ENCODE data around the gene ZNF618.

Gene ZNF618

DNA sequence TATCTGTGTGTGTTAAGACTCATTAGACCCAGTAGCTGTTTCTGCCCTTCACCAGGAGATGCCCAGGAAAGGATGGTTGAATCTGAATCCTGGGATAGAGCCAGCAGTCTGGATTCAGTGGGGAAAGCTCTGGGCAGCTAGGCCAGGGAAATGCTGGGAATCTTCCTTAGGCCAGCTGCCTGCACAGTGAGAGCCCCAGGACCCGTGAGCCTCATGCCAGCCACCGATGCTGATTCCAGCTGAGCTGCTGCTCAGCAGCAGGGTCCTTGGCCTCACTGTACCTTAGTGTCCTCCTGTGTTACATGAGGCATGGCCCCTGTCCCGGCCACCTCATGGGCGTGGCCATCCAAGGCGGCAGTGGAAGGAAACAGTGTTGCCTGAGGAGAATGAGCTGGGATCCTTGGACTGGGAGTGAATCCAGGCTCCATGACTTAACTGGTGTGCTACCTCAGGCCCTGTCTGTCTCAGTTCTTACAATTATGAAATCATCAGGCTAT is 114.9 kb downstream of the ZNF618 start:
- H3K4me2 ChIP-seq (ENCODE audit: low read depth, low read length, poor library complexity, severe bottlenecking) = no peak overlapping the region
- H3K9me2 ChIP-seq (replicated peaks; ENCODE audit: low read depth, low read length) = no peaks in the 10 kb centered on the region
- H3K4me1 ChIP-seq (ENCODE audit: insufficient read depth, low read length, poor library complexity, severe bottlenecking) = peaks cover 24% of the 10 kb centered on the region
- no peaks in the 10 kb centered on the region for H3K9me3 ChIP-seq (ENCODE audit: insufficient read depth, low read depth, low read length)
- peaks cover 30% of the 10 kb centered on the region; the same call in 1 of the 2 replicates for H3K36me3 ChIP-seq (ENCODE audit: insufficient read depth, low read length)
- no peaks in the 10 kb centered on the region for H3K27me3 ChIP-seq (ENCODE audit: insufficient read depth, low read length, poor library complexity, severe bottlenecking)
- no peak overlapping the region for H2AFZ ChIP-seq (ENCODE audit: low read length)
- H4K20me1 ChIP-seq (ENCODE audit: insufficient read depth, low read length, poor library complexity, severe bottlenecking) = no peaks in the 10 kb centered on the region
- no peak overlapping the region for H3K4me3 ChIP-seq (ENCODE audit: low read length, poor library complexity, severe bottlenecking)
- no peak for TF ChIP-seq EZH2phosphoT487 (IDR thresholded peaks at IDR 0.05; ENCODE audit: borderline replicate concordance)
- TF ChIP-seq, protein P1, sequence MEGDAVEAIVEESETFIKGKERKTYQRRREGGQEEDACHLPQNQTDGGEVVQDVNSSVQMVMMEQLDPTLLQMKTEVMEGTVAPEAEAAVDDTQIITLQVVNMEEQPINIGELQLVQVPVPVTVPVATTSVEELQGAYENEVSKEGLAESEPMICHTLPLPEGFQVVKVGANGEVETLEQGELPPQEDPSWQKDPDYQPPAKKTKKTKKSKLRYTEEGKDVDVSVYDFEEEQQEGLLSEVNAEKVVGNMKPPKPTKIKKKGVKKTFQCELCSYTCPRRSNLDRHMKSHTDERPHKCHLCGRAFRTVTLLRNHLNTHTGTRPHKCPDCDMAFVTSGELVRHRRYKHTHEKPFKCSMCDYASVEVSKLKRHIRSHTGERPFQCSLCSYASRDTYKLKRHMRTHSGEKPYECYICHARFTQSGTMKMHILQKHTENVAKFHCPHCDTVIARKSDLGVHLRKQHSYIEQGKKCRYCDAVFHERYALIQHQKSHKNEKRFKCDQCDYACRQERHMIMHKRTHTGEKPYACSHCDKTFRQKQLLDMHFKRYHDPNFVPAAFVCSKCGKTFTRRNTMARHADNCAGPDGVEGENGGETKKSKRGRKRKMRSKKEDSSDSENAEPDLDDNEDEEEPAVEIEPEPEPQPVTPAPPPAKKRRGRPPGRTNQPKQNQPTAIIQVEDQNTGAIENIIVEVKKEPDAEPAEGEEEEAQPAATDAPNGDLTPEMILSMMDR (conservative IDR thresholded peaks at IDR 0.05; ENCODE audit: low read length) = no peak
- H3F3A ChIP-seq (ENCODE audit: low read depth) = no peaks in the 10 kb centered on the region
- H3K9ac ChIP-seq (ENCODE audit: low read depth, low read length, poor library complexity, severe bottlenecking) = no peak overlapping the region
- H3K79me2 ChIP-seq (ENCODE audit: insufficient read depth, low read length) = no peaks in the 10 kb centered on the region

DNA sequence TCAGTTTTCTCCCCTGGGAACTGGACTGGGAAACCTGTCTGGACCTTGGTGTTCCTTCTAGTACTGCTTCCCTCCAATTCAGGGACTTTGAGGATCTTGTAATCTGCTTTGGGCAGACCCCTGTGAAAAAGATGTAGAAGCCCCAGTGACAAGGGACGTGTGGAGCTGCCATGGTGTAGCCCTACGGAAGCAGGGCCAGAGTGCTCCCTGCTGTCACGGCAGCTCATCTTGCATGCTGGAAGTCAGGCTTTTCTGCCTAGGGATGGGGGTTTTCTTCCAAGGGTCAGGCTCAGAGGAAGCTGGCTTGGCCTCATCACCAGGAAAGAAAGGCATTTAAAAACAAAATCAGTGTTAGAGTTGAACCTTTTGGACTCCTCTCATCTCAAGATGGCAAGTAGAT is 115.6 kb downstream of the ZNF618 start:
- Histone ChIP-seq H4K20me1 (ENCODE audit: insufficient read depth, low read length, poor library complexity, severe bottlenecking) (no peaks in the 10 kb centered on the region), H3F3A (ENCODE audit: low read depth) (no peaks in the 10 kb centered on the region), H2AFZ (ENCODE audit: low read length) (no peak overlapping the region), H3K36me3 (ENCODE audit: insufficient read depth, low read length) (peaks cover 25% of the 10 kb centered on the region; the same call in 1 of the 2 replicates), H3K4me2 (ENCODE audit: low read depth, low read length, poor library complexity, severe bottlenecking) (no peak overlapping the region), H3K79me2 (ENCODE audit: insufficient read depth, low read length) (no peaks in the 10 kb centered on the region), H3K4me3 (ENCODE audit: low read length, poor library complexity, severe bottlenecking) (no peak overlapping the region), H3K27me3 (ENCODE audit: insufficient read depth, low read length, poor library complexity, severe bottlenecking) (no peaks in the 10 kb centered on the region), H3K4me1 (ENCODE audit: insufficient read depth, low read length, poor library complexity, severe bottlenecking) (peaks cover 24% of the 10 kb centered on the region), H3K9me2 (replicated peaks; ENCODE audit: low read depth, low read length) (no peaks in the 10 kb centered on the region), H3K9ac (ENCODE audit: low read depth, low read length, poor library complexity, severe bottlenecking) (no peak overlapping the region), H3K9me3 (ENCODE audit: insufficient read depth, low read depth, low read length) (no peaks in the 10 kb centered on the region)
- TF ChIP-seq EZH2phosphoT487 (IDR thresholded peaks at IDR 0.05; ENCODE audit: borderline replicate concordance) = no peak
- TF ChIP-seq, protein P1 (conservative IDR thresholded peaks at IDR 0.05; ENCODE audit: low read length) = no peak

DNA sequence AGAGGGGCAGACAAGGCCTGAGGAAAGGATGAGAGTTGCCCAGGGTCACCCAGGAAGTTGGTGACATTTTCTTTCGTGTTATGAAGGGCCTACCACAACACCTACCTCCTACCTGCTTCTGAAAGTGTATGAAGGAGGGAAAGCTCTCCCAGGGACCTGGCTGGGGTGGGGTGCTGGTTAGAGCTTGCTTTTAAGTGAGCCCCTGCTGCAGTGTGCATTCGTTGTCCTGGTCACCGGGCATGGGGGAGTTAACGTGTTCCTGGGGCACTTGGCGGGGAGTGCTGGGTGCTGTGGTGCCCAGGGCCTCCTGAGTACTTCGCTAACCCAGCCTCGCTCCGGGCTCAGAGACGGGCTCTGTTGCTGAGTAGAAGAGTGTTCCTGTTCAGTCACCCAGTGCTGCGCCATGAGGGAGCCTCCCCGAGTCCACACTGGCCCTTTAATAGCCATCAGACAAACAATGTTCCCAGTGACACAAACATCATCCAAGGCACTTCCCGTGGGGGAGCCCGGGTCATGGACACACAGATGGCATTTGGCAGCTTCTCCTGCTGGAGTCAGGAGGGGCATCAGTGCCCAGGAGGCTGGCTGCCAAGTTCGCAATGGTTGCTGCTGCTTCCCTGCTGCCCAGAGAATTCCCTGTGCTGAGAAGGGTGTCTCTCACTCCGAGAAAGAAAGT is 116.3 kb downstream of the ZNF618 start:
- Histone ChIP-seq H3K4me1 (ENCODE audit: insufficient read depth, low read length, poor library complexity, severe bottlenecking) (peaks cover 24% of the 10 kb centered on the region), H3K9me3 (ENCODE audit: insufficient read depth, low read depth, low read length) (no peaks in the 10 kb centered on the region), H3K9me2 (replicated peaks; ENCODE audit: low read depth, low read length) (no peaks in the 10 kb centered on the region), H4K20me1 (ENCODE audit: insufficient read depth, low read length, poor library complexity, severe bottlenecking) (no peaks in the 10 kb centered on the region), H3K27me3 (ENCODE audit: insufficient read depth, low read length, poor library complexity, severe bottlenecking) (no peaks in the 10 kb centered on the region), H3F3A (ENCODE audit: low read depth) (no peaks in the 10 kb centered on the region), H3K9ac (ENCODE audit: low read depth, low read length, poor library complexity, severe bottlenecking) (no peak overlapping the region), H3K36me3 (ENCODE audit: insufficient read depth, low read length) (peaks cover 27% of the 10 kb centered on the region; the same call in 1 of the 2 replicates), H2AFZ (ENCODE audit: low read length) (no peak overlapping the region), H3K4me3 (ENCODE audit: low read length, poor library complexity, severe bottlenecking) (no peak overlapping the region), H3K79me2 (ENCODE audit: insufficient read depth, low read length) (no peaks in the 10 kb centered on the region), H3K4me2 (ENCODE audit: low read depth, low read length, poor library complexity, severe bottlenecking) (peak overlapping the region; percentile 57)
- no peak for TF ChIP-seq EZH2phosphoT487 (IDR thresholded peaks at IDR 0.05; ENCODE audit: borderline replicate concordance)
- TF ChIP-seq, protein P1 (conservative IDR thresholded peaks at IDR 0.05; ENCODE audit: low read length) = no peak
